Osteoblast (primary cell): ENCODE results near the gene LRRC2. TPM values are rescaled to one million over a fixed set of nuclear protein-coding genes. Genes with fewer than 3 reads are reported as not detected.

ENCODE experiments used
- DNase-seq: peaks from one replicate; pipeline ENCODE4 v3.0.0; 2011; ENCODE audit warnings: low spot score, mixed read lengths; ENCODE audit not compliant: insufficient read length; ENCODE audit errors: missing footprints
- H2AFZ ChIP-seq: 2 replicates; pipeline ENCODE4 v1.6.0; 2011; ENCODE audit warnings: mild to moderate bottlenecking, low read length
- H3K27ac ChIP-seq: 2 replicates; pipeline ENCODE4 v1.5.1; 2011; ENCODE audit warnings: mild to moderate bottlenecking, low read depth, low read length, moderate library complexity
- H3K27me3 ChIP-seq: 2 replicates; pipeline ENCODE4 v1.6.0; 2012; ENCODE audit warnings: mild to moderate bottlenecking, control low read depth, inconsistent platforms, low read length, moderate library complexity; ENCODE audit not compliant: insufficient read depth
- H3K36me3 ChIP-seq: 2 replicates; pipeline ENCODE4 v1.5.1; 2011; ENCODE audit warnings: mild to moderate bottlenecking, low read length, control low read depth, moderate library complexity; ENCODE audit not compliant: insufficient read depth
- H3K4me1 ChIP-seq: 2 replicates; pipeline ENCODE4 v1.5.1; 2011; ENCODE audit warnings: mild to moderate bottlenecking, low read length, control low read depth, moderate library complexity; ENCODE audit not compliant: insufficient read depth
- H3K4me2 ChIP-seq: 2 replicates; pipeline ENCODE4 v1.6.0; 2011; ENCODE audit warnings: mild to moderate bottlenecking, low read length; ENCODE audit not compliant: insufficient read depth
- H3K4me3 ChIP-seq: fragments of 200-600 bp; sonication (generic); 3 replicates; pipeline ENCODE4 v1.5.1; 2012; ENCODE audit warnings: mild to moderate bottlenecking, low read length, inconsistent platforms; ENCODE audit not compliant: insufficient read depth
- H3K79me2 ChIP-seq: 2 replicates; pipeline ENCODE4 v1.6.0; 2012; ENCODE audit warnings: mild to moderate bottlenecking, low read length, control low read depth, inconsistent platforms; ENCODE audit not compliant: insufficient read depth
- H3K9me3 ChIP-seq: 2 replicates; pipeline ENCODE4 v1.5.1; 2011; ENCODE audit warnings: low read depth, low read length, control low read depth
- H4K20me1 ChIP-seq: 2 replicates; pipeline ENCODE4 v1.6.0; 2012; ENCODE audit warnings: mild to moderate bottlenecking, low read length, control low read depth; ENCODE audit not compliant: insufficient read depth
- total RNA-seq: library from RNA; depleted of rRNA; stranded (reverse); fragments of >200 nt; gene quantifications from 2 replicates; pipeline ENCODE4 v1.2.3, GENCODE V29; 2012
- TF ChIP-seq, protein P1 (sequence below): IDR thresholded peaks from 2 replicates; pipeline ENCODE4 v1.5.1; 2011; ENCODE audit warnings: mild to moderate bottlenecking, low read depth, low read length, moderate library complexity; ENCODE audit errors: extremely low read depth

Gene LRRC2
- total RNA-seq, 1 donor, result 5.1 TPM

DNA sequence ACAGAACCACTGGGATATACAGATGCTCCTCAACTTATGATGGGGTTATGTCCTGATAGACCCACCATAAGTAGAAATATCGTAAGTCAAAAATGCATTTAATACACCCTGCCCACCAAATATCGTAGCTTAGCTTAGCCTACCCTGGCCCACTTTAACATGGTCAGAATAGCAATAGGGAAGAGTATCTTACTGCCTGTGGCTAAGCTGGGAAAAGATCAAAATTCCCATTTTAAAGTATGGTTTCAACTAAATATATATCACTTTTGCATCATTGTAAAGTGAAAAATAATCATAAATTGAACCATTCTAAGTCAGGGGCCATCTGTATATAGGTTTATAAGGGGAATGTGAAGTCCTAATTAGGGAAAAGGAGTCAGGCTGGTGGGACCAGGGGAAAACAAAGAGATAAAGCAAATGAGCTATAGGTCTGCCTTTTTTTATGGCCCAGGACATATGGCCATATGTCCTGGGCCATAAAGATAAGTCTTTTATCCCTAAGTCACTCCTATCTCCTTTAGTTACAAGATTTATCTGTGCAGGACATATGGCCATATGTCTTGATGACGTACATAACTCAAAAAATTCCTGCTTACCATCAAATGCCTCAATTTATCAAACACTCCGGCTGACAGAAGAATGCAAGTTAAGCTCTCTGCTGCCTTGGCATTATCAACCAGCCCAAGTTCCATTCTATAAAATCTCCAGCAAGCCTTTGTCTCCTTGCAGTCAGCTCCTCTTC lies 57.1 kb downstream of the LRRC2 start:
- no peaks in the 10 kb centered on the region for H3K27me3 ChIP-seq
- no peak overlapping the region for H3K4me2 ChIP-seq

DNA sequence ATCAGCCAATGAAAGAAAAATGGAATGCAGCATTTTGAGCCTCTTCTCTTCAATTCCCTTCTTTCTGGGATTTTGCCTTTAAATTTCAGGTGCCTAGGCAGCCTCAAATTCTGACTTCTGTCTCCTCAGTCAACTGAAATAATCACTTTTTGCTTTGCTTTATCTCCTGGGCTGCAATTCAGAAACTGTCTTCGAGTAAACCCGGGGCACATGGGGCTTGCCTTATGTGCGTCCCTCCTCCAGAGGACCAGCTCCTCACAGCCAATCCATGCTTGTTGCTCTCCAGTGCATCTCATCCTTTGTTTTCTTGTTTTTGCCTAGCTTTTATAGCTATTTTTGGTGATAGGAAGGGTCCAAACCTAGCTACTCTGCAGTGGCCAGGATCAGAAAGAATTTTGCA lies 59.6 kb downstream of the LRRC2 start:
- no peak overlapping the region for H3K27ac ChIP-seq
- TF ChIP-seq, protein P1, sequence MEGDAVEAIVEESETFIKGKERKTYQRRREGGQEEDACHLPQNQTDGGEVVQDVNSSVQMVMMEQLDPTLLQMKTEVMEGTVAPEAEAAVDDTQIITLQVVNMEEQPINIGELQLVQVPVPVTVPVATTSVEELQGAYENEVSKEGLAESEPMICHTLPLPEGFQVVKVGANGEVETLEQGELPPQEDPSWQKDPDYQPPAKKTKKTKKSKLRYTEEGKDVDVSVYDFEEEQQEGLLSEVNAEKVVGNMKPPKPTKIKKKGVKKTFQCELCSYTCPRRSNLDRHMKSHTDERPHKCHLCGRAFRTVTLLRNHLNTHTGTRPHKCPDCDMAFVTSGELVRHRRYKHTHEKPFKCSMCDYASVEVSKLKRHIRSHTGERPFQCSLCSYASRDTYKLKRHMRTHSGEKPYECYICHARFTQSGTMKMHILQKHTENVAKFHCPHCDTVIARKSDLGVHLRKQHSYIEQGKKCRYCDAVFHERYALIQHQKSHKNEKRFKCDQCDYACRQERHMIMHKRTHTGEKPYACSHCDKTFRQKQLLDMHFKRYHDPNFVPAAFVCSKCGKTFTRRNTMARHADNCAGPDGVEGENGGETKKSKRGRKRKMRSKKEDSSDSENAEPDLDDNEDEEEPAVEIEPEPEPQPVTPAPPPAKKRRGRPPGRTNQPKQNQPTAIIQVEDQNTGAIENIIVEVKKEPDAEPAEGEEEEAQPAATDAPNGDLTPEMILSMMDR, result no peak
- no peak overlapping the region for H2AFZ ChIP-seq
- H3K27me3 ChIP-seq, result no peaks in the 10 kb centered on the region
- no peak for DNase-seq
- no peak overlapping the region for H3K4me2 ChIP-seq
- H3K4me1 ChIP-seq, result peaks cover 4% of the 10 kb centered on the region
- no peaks in the 10 kb centered on the region for H3K9me3 ChIP-seq
- H4K20me1 ChIP-seq, result no peaks in the 10 kb centered on the region
- H3K4me3 ChIP-seq, result no peak overlapping the region
- H3K36me3 ChIP-seq, result no peaks in the 10 kb centered on the region
- no peaks in the 10 kb centered on the region for H3K79me2 ChIP-seq

More for the DNA sequence above, 57.1 kb downstream of the LRRC2 start:
- Histone ChIP-seq H3K36me3 (no peaks in the 10 kb centered on the region), H2AFZ (no peak overlapping the region), H3K79me2 (no peaks in the 10 kb centered on the region), H3K4me3 (no peak overlapping the region), H4K20me1 (no peaks in the 10 kb centered on the region), H3K27ac (no peak overlapping the region), H3K9me3 (no peaks in the 10 kb centered on the region), H3K4me1 (no peaks in the 10 kb centered on the region)
- no peak for DNase-seq
- TF ChIP-seq, protein P1, result no peak

DNA sequence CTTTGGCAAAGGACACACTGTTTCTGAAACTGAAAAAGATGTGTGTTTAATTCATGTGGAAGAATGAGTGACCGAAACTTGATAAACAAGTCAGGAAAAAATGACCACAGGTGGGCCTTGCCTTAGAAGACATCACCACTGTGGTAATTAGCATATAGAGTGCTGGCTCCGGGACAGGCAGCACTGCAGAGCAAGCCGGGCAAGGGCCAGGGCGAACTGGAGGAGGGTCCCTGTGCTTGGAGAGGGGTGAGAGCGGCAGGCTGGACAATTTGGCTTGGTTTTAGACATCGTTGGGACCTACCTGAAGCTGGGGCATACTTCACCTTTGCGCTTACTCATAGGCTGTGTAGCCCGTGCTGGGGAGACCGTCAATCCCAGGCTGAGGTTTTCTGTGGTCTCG lies 60.1 kb downstream of the LRRC2 start:
- Histone ChIP-seq H3K4me2 (no peak overlapping the region), H3K79me2 (no peaks in the 10 kb centered on the region), H3K27me3 (no peaks in the 10 kb centered on the region), H3K4me3 (no peak overlapping the region), H3K36me3 (no peaks in the 10 kb centered on the region), H3K4me1 (peaks cover 10% of the 10 kb centered on the region), H4K20me1 (no peaks in the 10 kb centered on the region), H3K27ac (no peak overlapping the region), H3K9me3 (no peaks in the 10 kb centered on the region), H2AFZ (no peak overlapping the region)
- DNase-seq, result no peak
- TF ChIP-seq, protein P1, result no peak

DNA sequence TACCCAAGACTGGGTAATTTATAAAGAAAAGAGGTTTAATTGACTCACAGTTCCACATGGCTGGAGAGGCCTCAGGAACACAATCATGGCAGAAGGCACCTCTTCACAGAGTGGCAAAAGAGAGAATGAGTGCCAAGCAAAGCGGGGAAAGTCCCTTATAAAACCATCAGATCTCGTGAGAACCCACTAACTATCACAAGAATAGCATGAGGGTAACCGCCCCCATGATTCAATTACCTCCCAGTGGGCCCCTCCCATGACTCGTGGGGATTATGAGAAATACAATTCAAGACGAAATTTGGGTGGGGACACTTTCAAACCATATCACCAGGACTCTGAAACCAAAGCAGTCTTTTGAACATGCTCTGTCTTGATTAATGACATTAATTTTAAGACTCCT lies 61.3 kb downstream of the LRRC2 start:
- Histone ChIP-seq H3K4me1 (peaks cover 20% of the 10 kb centered on the region), H2AFZ (no peak overlapping the region), H3K4me3 (no peak overlapping the region), H3K27me3 (no peaks in the 10 kb centered on the region), H3K27ac (no peak overlapping the region), H3K36me3 (no peaks in the 10 kb centered on the region), H3K9me3 (no peaks in the 10 kb centered on the region), H4K20me1 (no peaks in the 10 kb centered on the region), H3K4me2 (no peak overlapping the region), H3K79me2 (no peaks in the 10 kb centered on the region)
- TF ChIP-seq, protein P1, result no peak
- no peak for DNase-seq
